T-helper 1 cell treated with Interleukin-12 subunit alpha and Interleukin-12 subunit beta and Interleukin-4 antibody, amounts not matched to agents 30 ng/mL and 1 ng/mL, for 36 hours (primary cell): ENCODE measurements around the gene TBXT. TPM values are rescaled to one million over a fixed set of nuclear protein-coding genes. Genes with fewer than 3 reads are reported as not detected.
"Not testable (repeated sequence)": the region's sequence is repeated elsewhere in the genome, so short reads cannot be mapped to it uniquely, and the experiment has no call there.

Source experiments
- intact Hi-C: fragments of 100-400 bp; cut with micrococcal nuclease; formaldehyde crosslinking; loops from one replicate; pipeline ENCODE4 v1.15.1; 2024
- total RNA-seq: library from RNA; stranded (reverse); gene quantifications from 2 replicates; pipeline ENCODE4 v1.2.3, GENCODE V29; 2022

TBXT gene, protein sequence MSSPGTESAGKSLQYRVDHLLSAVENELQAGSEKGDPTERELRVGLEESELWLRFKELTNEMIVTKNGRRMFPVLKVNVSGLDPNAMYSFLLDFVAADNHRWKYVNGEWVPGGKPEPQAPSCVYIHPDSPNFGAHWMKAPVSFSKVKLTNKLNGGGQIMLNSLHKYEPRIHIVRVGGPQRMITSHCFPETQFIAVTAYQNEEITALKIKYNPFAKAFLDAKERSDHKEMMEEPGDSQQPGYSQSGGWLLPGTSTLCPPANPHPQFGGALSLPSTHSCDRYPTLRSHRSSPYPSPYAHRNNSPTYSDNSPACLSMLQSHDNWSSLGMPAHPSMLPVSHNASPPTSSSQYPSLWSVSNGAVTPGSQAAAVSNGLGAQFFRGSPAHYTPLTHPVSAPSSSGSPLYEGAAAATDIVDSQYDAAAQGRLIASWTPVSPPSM
- not detected in 2 replicates for total RNA-seq

DNA sequence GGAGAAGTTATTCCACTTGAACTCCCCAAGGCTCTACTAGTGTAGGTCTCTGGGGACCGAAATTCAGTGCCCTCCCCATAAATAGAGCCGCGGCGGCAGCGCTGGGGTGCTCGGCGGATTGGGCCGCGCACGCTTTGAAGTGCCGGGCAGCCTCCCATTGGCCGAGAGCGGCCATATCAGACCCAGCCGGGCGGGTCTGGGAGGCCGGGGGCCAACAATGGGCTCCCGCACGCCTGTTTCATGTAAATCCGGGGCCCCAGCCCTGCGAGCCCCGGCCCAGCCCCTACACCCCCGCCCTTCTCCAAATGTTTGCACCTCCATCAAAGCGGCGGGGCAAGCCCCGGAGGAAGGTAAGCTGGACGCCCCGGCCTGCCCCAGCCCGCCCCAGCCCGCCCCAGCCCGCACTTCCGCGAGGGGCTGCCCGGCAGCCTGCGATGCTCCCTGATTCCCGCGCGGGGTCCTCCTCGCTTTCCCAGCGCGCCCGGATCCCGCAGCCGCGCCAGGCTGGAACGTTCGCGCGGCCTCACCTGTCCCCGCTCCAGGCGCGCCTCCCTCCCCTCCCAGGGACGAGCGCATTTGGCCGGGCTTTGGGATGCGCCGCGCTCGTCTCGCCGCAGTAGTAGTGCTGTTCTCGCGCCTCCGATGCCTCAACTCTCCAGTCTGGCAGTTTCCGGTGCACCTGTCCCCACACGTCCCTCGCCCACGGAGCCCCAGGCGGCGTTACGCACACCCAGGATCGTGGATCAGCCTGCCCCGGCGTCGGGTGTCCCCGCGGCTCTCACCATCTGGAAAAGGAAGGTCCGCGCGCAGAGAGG is at the start of gene TBXT:
Gene TBXT, minus strand, starts transcription at position 51 of the 815 bp plus-strand sequence. CDS start 260 bp downstream, outside the sequence.
- intact Hi-C loops, result loop anchor here (10.0 kb wide), 1 partner anchor 163 kb away; no protein-coding TSS in a partner anchor

DNA sequence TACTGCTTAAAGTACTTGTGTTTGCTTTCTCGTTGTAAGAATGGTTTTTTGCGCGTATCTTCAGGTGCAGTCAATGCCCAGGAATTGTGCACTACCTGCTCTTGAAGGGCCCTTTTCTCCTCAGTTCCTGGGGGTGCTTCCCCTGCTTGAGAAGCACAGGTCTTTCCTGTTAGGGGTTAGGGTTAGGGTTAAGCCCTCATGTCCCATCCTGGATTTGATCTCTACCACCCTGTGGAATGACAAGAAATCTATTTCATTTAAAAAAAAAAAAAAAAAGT is 39.6 kb upstream of the TBXT start:
- intact Hi-C loops, result no loop called here

DNA sequence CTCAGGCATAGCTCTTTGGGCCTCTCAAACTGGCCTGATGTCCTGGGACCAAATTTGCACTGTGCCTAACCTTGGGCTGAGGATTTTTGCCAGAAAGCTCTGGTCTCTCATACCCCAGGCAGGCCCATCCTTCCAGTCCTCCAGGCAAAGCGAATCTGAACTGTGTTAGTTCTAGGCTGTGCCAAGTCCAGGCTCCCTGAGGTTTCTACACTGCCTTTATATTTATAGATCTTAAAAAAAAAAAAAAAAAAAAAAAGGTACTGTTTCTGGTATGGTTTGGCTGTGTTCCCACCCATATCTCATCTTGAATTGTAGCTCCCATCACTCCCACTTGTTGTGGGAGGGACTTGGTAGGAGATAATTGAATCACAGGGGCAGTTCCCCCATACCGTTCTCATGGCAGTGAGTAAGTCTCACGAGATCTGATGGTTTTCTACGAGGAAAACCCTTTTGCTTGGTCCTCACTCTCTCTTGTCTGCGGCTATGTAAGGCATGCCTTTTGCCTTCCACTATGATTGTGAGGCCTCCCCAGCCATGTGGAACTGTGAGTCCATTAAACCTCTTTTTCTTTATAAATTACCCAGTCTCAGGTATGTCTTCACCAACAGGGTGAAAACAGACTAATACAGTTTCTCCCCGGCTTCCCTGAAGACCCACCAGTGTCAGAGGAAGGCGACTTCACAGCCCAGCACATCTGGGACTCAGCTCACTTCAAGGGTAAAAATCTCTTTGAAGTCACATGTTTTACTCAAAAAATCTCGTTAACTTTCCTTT is 39.0 kb upstream of the TBXT start:
- intact Hi-C loops, result no loop called here

DNA sequence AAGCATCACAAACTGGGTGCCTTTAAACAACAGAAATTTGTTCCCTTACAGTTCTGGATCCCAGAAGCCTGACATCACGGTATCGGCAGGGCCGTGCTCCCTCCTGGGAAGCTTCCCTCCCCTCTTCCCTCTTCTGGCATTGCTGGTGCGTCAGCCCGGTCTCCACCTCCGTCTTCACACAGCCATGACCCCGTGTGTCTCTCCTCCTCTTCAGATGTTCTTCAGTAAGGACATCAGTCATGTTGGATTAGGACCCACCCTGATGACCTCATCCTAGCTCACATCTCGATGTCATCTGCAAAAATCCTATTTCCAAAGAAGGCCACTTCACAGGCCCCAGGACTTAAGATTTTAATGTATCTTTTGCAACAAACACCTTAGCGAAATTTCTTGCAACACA is 38.4 kb upstream of the TBXT start:
- intact Hi-C loops, result no loop called here

DNA sequence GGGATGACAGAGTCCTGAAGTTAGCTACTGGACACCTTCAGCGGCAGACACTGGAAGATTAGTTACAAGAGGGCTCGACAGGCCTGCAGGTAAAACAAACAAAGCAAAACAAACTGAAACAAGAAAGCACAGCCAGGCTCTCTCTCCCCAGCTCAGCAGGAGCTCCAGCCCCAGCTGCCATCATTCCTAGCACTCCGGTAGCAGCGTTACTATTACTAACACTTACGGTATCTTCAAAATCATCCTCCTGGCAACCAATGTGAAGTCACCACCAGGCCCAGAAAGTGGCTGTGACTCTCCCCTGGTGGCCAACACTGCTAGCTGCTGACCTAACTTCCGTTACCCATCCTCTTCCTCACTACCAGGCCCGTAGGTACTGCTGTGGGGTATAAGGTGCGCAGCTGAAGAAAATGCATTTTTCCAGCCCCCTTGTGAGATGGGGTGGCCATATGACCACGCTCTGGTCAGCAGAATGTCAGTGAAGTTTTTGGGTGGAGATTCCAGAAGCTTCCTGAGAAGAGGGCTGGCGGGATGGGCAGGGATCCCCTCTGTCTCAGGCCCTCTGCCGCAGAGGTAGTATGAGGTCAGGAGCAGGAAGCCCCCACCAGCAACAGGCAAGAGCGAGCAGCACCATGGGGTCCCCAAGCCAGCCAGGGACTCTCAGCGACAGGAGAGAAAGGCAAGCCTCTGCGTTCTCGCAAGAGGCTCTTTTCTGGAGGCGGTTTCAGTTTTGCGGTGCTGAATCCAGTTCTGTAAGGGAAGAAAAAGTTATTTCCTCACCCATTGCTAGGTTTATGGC is 37.4 kb upstream of the TBXT start:
- intact Hi-C loops, result no loop called here

DNA sequence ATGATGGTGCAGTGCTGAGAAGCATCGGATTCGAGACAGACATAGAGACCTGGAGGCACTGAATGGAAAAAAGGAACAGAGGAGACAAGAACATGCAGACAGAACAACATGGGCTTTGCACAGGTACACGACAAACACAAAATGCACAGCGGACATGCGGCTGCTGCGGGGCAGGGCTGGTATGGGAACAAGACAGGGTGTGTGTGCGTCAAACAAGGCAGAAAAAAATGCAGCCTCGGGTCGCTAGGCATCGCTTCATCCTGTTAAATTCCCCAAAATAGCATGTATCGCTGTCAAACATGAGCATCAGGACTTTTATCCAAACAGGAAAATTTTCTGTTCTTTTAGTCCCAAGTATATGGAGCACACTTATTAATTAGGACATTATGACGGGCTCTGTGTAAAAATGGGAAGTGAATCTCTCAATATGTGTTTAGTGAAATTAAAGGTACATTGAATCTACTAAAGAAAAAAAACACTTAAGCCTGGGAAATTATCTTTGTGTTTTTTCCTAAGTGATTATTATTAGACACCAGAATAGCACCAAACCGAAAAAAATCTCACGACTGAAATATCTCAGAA is 36.1 kb upstream of the TBXT start:
- intact Hi-C loops, result no loop called here

DNA sequence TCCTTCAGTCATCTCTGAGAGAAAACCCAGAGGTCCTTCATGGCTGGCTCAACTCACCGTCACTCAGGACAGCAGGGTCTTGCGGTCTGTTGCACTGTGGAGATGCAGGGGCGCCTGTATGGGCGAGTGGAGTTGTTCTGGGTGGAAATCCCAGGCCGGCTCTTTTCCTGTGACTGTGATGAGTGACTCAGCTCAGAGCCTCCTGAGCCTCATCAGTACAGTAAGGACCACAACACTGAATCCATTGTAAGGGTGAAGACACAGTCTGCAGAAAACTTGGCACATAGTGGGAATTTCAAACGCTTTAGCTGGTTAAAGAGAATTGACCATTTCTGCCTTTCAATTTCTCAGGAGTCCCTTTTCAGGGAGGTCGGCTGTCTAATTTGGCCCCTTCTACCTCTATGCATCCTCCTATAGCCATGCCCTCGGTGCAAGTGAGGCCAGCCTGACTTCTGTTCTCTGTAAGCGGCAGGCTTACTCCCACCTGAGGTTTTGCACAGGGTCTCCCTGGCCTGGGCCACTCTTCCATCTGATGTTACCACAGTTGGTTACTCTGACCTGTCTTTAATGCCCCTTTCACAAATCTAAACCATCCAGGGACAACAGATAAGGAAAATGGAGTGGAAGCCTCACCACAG is 35.5 kb upstream of the TBXT start:
- intact Hi-C loops, result no loop called here

DNA sequence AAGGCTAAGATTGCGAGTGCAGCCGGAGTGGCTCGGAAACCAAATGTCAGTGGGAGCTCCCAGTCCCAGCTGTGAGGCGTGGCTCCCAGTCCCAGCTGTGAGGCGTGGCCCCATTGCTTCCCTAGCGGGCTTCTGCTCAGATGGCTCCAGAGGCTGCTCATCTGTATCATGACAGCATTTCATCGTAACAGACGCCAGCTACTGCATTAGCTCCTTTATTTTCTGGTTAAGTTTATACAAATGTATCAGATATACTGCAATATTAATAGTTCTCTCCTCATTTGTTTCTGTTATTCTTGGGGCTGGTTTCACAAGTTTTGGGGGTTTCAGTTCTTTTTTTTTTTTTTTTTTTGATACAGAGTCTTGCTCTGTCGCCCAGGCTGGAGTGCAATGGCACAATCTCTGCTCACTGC is 34.7 kb upstream of the TBXT start:
- intact Hi-C loops, result no loop called here

DNA sequence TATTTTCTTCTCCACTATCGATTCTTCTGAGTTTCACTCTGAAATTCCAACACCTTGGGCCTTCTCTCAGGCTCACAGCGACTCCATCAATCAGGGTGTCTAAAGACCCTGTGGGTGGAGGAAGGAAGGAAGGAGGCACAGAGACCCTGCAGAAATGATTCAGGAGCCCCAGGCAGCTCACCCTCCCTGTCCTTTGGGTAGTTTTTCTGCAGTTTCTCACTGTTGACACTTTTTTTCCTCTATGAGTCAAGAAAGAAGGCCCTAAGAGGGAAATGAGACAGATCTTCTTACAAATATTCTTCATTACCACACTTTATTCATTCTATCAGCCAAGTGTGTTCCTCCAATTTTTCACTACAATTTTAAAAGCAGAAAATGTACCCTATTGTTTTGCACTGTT is 34.2 kb upstream of the TBXT start:
- intact Hi-C loops, result no loop called here

DNA sequence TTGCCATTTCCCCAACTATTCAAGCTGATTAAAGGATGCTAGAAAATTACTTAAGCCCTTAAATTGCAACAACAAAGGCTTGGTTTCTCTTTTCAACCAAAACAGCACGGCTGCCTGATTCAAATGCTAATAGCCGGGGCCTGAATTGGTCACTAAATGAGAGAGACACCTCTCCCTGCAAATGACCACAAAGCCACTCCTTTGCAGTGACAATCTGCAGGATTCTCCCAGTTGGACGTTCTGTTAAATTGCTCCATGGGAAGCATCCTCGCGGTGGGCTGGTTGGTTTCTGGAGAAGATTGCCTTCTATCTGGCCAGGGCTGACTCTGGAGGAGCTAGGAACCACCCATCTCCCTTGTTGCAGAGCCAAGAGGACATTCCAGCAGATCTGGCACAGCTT is 29.7 kb upstream of the TBXT start:
- intact Hi-C loops, result no loop called here

DNA sequence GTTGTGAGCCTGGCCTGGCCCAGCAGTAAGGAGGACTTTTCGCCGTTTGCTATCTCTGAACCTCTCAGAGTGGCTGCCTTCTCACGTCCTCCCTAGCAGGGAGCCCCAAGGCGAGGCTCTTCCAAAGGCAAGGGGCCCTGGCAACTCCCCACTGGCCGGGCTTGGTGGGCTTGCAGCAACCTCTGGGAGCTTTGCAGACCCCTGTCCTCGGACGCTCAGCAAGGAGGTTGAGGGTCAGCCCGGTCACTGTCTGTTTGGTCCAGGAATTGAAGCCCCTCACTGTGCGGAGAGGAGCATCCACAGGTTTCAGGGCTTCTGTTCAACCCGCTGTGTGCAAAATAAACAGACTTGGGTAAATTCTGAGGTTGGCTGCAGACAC is 28.2 kb upstream of the TBXT start:
- intact Hi-C loops, result no loop called here

DNA sequence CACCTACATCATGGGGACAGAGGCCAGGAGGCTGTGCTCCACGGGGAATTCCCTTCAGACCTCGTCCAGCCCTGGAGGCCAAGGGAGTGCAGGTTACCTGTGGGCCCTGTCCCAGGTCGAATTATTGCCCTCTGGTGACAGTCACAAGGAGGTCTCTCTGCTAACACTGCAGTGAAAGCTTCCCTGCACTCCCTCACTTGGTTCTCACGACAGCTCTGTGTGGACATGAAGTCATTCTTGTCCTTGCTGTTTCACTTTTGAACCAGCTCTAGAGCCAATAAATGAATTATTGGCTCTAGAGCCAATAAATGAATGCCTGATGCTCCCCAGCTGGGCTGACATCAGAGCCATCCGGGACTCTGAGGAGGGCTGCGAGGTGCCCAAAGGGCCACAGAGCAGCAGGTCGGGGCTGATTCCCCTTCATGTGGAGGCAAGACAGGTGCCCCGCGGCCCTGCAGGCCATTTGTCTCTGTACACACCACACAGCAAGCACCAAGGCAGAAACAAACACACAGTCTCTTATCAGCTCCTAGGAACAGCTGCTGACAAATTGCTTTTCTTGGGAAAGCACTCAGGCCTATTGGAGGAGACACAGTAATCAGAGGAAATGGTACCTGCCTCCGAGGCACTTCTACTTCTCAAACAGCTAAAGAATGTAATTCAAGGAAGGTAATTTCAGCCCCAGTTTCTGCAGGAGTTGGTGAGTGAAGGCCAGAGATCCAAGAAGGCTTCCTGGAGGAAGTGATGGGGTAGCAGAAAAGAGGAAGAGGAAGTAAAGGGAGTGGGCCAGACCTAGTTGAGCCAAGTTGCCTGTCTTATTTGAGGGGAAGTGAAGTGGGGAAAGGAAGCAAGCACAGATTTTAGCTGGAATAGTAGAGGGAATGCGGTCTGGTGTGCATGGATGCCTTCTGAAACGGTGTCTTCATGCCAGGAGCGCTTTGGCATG is 27.5 kb upstream of the TBXT start:
- intact Hi-C loops, result no loop called here

DNA sequence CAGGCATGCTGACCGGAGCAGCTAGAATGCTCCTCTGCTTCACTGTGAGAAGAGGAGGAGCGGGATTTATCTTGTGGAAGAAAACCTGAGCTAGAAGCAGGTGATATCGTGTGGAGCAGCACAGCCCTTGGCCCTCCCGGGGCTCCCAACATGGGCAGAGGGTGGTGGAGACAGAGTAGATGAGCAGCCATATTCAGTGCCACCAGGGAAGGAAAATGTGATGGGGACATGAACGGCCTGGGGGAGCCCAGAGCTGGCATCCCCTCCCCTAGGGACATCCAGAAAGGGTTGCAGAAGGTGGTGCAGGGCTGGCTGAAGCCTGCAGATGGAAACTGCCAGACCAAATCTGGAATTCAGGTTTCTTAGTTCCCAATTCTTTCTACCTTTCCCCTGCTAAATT is 24.9 kb upstream of the TBXT start:
- intact Hi-C loops, result no loop called here

DNA sequence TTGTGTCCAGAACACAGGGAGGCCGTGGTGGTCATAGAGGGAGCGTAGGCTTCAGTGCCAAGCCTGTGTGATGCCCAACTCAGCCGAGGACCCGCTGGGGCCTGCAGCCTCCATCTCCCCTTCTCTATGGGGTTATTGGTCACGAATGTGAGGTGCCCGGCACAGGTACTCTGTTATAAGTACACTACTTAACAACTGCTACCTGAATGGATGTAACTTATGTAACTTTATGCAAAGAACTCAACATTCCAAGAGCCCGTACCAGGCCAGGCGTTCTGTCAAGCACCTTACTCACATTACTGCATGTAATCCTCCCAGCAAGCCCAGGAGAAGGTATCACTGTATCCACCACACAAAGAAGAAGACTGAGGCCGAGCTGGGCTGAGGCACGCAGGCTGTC is 24.5 kb upstream of the TBXT start:
- intact Hi-C loops, result no loop called here

DNA sequence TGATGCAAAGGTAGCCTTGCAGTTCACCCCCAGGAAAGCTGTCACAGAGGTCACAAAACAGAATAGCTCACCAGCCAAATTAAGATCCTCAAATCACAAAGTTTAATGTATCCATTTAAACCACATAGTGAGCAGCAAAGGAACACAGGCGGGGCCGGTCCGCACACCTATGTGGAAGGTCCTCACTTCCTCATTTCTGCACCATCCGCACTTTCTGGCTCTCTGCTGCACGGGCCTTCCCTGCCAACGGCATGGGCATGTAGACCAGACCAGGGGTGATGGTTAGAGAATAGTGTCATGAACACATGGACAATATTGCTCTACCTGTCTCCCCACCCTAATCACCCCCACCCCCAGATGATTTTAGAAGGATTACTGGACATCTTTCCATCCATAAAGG is 12.1 kb upstream of the TBXT start:
- intact Hi-C loops, result no loop called here

DNA sequence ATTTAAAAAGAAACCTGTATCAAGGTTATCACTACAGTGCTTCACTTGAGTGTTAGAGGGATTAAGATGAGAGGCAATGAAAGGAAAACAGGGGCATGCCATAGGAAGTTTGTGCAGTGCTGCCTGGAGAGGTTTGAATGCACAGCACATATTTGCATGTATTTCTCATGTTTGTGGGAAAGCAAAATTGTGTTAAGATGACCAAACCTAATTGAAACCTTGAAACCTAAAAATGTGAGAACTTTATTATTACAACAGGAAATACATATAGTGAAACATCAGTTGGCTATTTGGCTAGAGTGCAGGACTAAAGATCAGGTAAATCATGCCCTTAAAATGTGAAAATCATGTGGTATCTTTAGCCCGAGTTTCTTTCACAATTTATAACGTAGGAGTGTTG is 8.5 kb upstream of the TBXT start:
- intact Hi-C loops, result no loop called here

DNA sequence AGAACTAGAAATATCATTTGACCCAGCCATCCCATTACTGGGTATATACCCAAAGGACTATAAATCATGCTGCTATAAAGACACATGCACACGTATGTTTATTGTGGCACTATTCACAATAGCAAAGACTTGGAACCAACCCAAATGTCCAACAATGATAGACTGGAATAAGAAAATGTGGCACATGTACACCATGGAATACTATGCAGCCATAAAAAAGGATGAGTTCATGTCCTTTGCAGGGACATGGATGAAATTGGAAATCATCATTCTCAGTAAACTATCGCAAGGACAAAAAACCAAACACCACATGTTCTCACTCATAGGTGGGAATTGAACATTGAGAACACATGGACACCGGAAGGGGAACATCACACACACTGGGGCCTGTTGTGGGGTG is 7.4 kb upstream of the TBXT start:
- intact Hi-C loops, result not testable (repeated sequence)

DNA sequence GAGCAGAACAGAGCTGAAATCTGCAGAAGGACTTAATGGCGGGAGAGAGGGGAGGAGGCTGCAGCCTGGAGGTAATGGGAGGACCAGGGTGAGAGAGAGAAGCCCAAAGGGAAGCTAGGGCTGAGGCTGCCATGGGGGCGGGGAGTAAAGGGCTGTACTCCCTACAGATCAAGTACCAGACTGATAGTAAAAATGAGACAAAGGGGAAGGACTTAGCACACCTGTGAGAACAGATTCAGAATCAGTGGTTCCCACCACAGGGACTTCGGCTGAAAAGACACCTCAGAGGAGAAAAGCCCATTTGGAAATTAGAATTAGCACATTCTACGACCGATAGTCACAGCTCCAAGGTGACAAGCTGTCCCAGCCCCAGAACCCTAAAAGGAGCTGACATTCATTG is 6.4 kb upstream of the TBXT start:
- intact Hi-C loops, result no loop called here

DNA sequence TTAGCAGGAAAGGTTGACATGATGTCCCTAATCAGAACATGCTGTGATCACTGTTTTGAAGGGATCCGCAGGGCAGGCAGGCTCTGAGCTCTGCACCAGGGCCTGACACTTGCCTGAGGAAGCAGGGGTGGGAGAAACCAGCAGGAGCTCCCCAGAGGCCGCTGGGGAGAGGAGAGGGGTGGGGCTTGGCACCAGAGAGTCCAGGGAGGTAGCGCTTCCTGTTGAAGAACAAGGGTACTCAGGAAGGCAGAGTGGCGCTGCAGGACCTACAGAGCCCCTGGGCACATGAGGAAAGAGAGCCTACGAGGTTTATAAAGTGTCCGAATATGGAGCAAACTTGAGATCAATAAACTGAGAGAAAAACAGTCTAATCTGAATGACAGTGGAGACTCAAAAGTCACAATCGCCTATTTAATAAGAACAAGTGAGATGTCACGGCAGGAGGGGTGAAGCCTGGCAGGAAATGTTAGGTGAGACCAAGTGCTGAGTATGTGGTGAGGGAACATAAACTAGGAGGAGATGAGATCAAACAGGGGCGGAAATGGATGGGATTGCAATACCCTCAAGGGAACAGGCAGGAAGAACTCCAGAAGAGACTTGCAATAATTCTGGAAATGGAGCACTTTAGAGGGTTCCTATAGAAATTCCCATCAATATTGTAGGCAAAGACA is 5.8 kb upstream of the TBXT start:
- intact Hi-C loops, result no loop called here
